Erythroblast (primary cell): Measurements from ENCODE around the gene MAN1C1.

Experiments
- GATA1 ChIP-seq: IDR thresholded peaks from 2 replicates; pipeline ENCODE4 v1.6.1; 2011; ENCODE audit warnings: low read depth, mild to moderate bottlenecking, control low read depth, low read length, moderate library complexity
- POLR2A ChIP-seq: IDR thresholded peaks from 2 replicates; pipeline ENCODE4 v1.6.1; 2011; ENCODE audit warnings: mild to moderate bottlenecking, low read length

DNA sequence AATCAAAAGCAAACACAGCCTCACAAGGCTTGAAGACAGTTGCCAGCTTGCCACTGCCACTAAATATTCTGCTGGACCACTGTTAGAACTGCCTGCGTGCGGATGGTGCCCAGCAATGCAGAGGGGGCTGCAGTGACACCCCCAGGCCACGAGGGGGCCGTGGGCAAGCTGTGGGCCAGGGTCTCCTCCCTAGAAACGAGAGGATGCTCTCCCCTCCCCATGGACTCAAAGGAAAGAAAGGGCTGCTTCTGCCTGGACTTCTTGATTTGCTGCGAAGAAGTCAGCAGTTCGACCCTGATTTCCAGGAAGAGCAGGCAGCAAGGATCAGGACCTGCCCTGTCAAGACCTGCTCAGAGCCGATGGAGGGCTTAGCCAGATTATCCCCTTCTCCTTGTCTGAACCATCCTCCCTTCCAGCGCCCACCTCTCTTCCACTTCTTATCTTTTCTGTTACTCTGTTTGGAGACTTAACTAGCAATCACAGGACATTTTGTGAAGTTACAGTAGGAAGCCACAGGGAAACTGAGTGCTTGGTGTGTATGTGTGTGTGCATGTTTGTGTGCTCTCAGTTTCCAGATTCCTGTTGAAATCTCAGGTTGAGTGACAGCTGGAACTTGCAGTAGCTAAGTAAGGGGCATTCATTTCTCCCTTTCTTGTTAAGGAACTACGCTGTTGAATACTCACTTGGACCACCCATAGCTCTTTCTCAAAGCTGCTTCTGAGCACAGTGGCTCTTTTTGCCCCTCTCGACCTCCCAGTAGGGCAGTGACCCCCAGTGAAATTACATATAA, 2.7 kb downstream of the MAN1C1 start:
- TF ChIP-seq POLR2A (no peak), GATA1 (no peak)
